Measurements from ENCODE around the gene PHLDA1.
A peak's percentile ranks its signal among the peaks of the same experiment; 100 is the strongest.

Gene PHLDA1

DNA sequence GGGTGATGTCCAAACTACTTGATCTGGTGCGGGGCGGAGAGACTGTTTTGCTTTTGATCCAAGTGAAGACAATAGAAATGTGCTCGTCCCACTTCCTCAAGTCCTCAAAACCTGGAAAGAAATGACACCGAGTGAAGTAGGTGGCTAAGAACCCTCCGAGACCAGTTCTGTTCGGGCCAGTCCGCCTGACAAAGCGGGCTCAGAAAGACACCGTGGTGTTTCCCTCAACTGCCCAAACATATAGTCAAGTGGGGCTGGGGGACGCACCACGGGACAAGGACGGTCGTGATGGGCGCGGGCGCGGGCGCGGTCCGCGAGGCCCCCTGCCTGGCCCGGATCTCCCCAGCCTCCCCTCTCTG lies 1.6 kb downstream of the PHLDA1 start:
- ChIA-PET POLR2A (interaction anchor here (0.6 to 2.9 kb wide), 7 partner anchors 9 to 550 kb away, joined by 3 to 22 read pairs (median 9); partner anchors contain the start of gene GLIPR1), CTCF (interaction anchor here (0.8 to 11.7 kb wide), 8 partner anchors 213 to 503 kb away, joined by 3 to 130 read pairs (median 3); no protein-coding TSS in a partner anchor)
- H3K4me3 ChIP-seq (ENCODE audit: low read depth, low read length) = peak overlapping the region; percentile 95
- TF ChIP-seq CTCF (IDR thresholded peaks at IDR 0.05; ENCODE audit: insufficient read depth, low read length, missing control alignments) = no peak
- no peak for DNase-seq (ENCODE audit: low read depth, low spot score)

GRCh38 chr12:76028571-76029277 lies 2.9 kb downstream of the PHLDA1 start:
- CTCF ChIA-PET = interaction anchor here (0.9 to 11.7 kb wide), 3 partner anchors 130 to 502 kb away, joined by 3 to 130 read pairs (median 3); no protein-coding TSS in a partner anchor
- DNase-seq (ENCODE audit: low read depth, low spot score) = no peak
- peak overlapping the region; percentile 95 for H3K4me3 ChIP-seq (ENCODE audit: low read depth, low read length)
- POLR2A ChIA-PET = no interaction called here
- TF ChIP-seq CTCF (IDR thresholded peaks at IDR 0.05; ENCODE audit: insufficient read depth, low read length, missing control alignments) = no peak

GRCh38 chr12:76026643-76027063 lies 4.9 kb downstream of the PHLDA1 start:
- POLR2A ChIA-PET = no interaction called here
- no peak for TF ChIP-seq CTCF (IDR thresholded peaks at IDR 0.05; ENCODE audit: insufficient read depth, low read length, missing control alignments)
- no peak for DNase-seq (ENCODE audit: low read depth, low spot score)
- H3K4me3 ChIP-seq (ENCODE audit: low read depth, low read length) = no peak overlapping the region
- CTCF ChIA-PET = interaction anchor here (11.7 kb wide), 1 partner anchor 500 kb away, joined by 130 read pairs; no protein-coding TSS in a partner anchor

DNA sequence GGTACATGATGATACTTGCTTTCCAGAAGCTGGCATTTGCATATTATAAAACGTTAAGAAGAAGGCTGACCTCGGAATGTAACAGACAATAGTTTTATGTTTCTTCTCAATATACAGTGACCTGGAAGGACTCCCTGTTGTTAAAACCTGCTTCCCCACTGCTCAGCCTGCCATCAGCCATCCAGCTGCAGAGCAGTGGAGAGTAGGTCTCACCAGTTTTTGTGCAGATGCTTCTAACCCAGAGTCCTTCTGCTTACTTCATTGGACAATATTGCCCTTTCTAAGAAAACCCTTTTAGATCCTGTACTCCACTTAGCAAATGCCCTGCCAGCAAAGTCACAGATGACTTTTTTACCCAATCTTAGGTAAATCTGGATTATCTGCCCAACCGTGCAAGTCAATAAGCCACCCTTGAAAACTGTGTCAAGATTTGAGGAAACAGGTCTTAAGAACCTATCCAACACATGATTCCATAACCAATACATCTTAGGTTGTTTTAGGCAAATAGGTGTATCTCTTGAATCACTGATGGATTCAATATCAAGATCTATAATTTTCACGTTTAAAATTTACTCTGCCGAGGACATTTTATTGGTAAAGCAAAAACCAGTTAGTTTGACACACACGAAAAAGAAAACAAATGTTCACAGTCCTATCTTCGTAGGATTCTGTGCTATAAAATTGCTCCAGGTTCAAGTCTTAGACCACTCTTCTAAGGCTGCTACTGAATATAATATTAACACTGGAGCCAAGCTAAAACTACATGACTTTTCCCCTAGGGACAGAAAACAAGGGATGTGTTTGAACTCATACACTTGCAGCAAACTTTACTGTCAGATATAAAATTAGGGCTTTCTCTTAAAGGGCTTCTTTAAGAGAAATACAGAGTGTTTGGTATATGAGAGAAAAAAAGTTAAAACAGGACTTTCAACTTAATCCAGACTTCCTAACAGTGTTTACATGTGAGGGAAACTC lies 5.7 kb downstream of the PHLDA1 start:
- DNase-seq (ENCODE audit: low read depth, low spot score) = no peak
- no peak overlapping the region for H3K4me3 ChIP-seq (ENCODE audit: low read depth, low read length)
- ChIA-PET CTCF (interaction anchor here (1.6 to 11.7 kb wide), 2 partner anchors 17 to 499 kb away, joined by 3 to 130 read pairs; no protein-coding TSS in a partner anchor), POLR2A (interaction anchor here (0.6 to 1.2 kb wide), 2 partner anchors 200 to 320 kb away, joined by 4 read pairs; no protein-coding TSS in a partner anchor)
- TF ChIP-seq CTCF (IDR thresholded peaks at IDR 0.05; ENCODE audit: insufficient read depth, low read length, missing control alignments) = no peak

- CTCF ChIA-PET = interaction anchor here (1.6 to 11.7 kb wide), 2 partner anchors 16 to 498 kb away, joined by 3 to 130 read pairs; no protein-coding TSS in a partner anchor
- H3K4me3 ChIP-seq (ENCODE audit: low read depth, low read length) = no peak overlapping the region
- peak; percentile 63 for DNase-seq (ENCODE audit: low read depth, low spot score)
- no peak for TF ChIP-seq CTCF (IDR thresholded peaks at IDR 0.05; ENCODE audit: insufficient read depth, low read length, missing control alignments)
- POLR2A ChIA-PET = interaction anchor here (0.6 to 1.3 kb wide), 6 partner anchors 199 to 760 kb away, joined by 3 to 5 read pairs (median 4); no protein-coding TSS in a partner anchor
These were observed 6.5 kb downstream of the PHLDA1 start for GRCh38 chr12:76024942-76025600.
